Neural cell (in vitro differentiated cells): Measurements from ENCODE around the gene REXO1. TPM values are rescaled to one million over a fixed set of nuclear protein-coding genes. Genes with fewer than 3 reads are reported as not detected.
A peak's percentile ranks its signal among the peaks of the same experiment; 100 is the strongest.

Source experiments
- H2AFZ ChIP-seq: fragments of 200-600, 300-800 bp; sonication (generic), shearing (Covaris generic); 2 replicates; pipeline ENCODE4 v1.6.0; 2014; ENCODE audit warnings: low read depth, mild to moderate bottlenecking, antibody characterized with exemption, low read length, moderate library complexity
- H3F3A ChIP-seq: fragments of 200-600 bp; shearing (Covaris generic); 2 replicates; pipeline ENCODE4 v1.6.1; 2016; ENCODE audit warnings: mild to moderate bottlenecking, moderate library complexity, mixed read lengths, antibody characterized with exemption, low read length; ENCODE audit not compliant: insufficient read depth, poor library complexity, severe bottlenecking
- H3K27ac ChIP-seq: fragments of 200-600, 300-800 bp; sonication (generic), shearing (Covaris generic); 2 replicates; pipeline ENCODE4 v1.5.1; 2014; ENCODE audit warnings: mild to moderate bottlenecking, low read length, moderate library complexity
- H3K27me3 ChIP-seq: fragments of 300-800, 200-600 bp; sonication (generic), shearing (Covaris generic); 2 replicates; pipeline ENCODE4 v1.6.0; 2014; ENCODE audit warnings: mild to moderate bottlenecking, low read depth, low read length, moderate library complexity; ENCODE audit not compliant: insufficient read depth
- H3K36me3 ChIP-seq: fragments of 300-800, 200-600 bp; sonication (generic), shearing (Covaris generic); 2 replicates; pipeline ENCODE4 v1.5.1; 2014; ENCODE audit warnings: mild to moderate bottlenecking, antibody characterized with exemption, low read length, moderate library complexity; ENCODE audit not compliant: insufficient read depth
- H3K4me2 ChIP-seq: fragments of 300-800, 200-600 bp; sonication (generic), shearing (Covaris generic); 2 replicates; pipeline ENCODE4 v1.6.0; 2014; ENCODE audit warnings: mild to moderate bottlenecking, low read length
- H3K4me3 ChIP-seq: fragments of 300-800, 200-600 bp; sonication (generic), shearing (Covaris generic); 2 replicates; pipeline ENCODE4 v1.5.1; 2014; ENCODE audit warnings: mild to moderate bottlenecking, low read length, moderate library complexity
- H3K79me2 ChIP-seq: fragments of 200-600 bp; shearing (Covaris generic); replicated peaks from 2 replicates; pipeline ENCODE4 v1.6.0; 2014; ENCODE audit warnings: mild to moderate bottlenecking, low read length, moderate library complexity; ENCODE audit not compliant: insufficient read depth
- H3K9ac ChIP-seq: fragments of 300-800, 200-600 bp; sonication (generic), shearing (Covaris generic); 2 replicates; pipeline ENCODE4 v1.6.1; 2016; ENCODE audit warnings: mild to moderate bottlenecking, low read length, mixed read lengths
- H3K9me2 ChIP-seq: fragments of 200-600 bp; shearing (Covaris generic); 2 replicates; pipeline ENCODE4 v1.6.1; 2016; ENCODE audit warnings: mild to moderate bottlenecking, low read length, mixed read lengths; ENCODE audit not compliant: insufficient read depth
- H3K9me3 ChIP-seq: fragments of 200-600, 300-800 bp; sonication (generic), shearing (Covaris generic); 2 replicates; pipeline ENCODE4 v1.6.1; 2016; ENCODE audit warnings: mild to moderate bottlenecking, mixed run types, low read length, moderate library complexity, mixed read lengths
- H4K20me1 ChIP-seq: fragments of 200-600 bp; shearing (Covaris generic); 2 replicates; pipeline ENCODE4 v1.6.1; 2016; ENCODE audit warnings: mild to moderate bottlenecking, mixed run types; ENCODE audit not compliant: insufficient read depth
- EP300 ChIP-seq: fragments of 450-650 bp; conservative IDR thresholded peaks from 2 replicates; pipeline ENCODE4 v1.6.1; 2014; ENCODE audit warnings: antibody characterized with exemption, mild to moderate bottlenecking, moderate library complexity; ENCODE audit not compliant: poor library complexity, severe bottlenecking
- EZH2 ChIP-seq: fragments of 200-600, 300-800 bp; shearing (Covaris generic), sonication (generic); IDR thresholded peaks from 2 replicates; pipeline ENCODE4 v1.6.1; 2014; ENCODE audit warnings: antibody characterized with exemption, low read length, borderline replicate concordance, mild to moderate bottlenecking; ENCODE audit not compliant: insufficient read depth, poor library complexity, severe bottlenecking
- MXI1 ChIP-seq: fragments of 450-650 bp; conservative IDR thresholded peaks from 2 replicates; pipeline ENCODE4 v1.6.1; 2014; ENCODE audit warnings: antibody characterized with exemption, mild to moderate bottlenecking; ENCODE audit not compliant: poor library complexity, severe bottlenecking
- POLR2AphosphoS5 ChIP-seq: IDR thresholded peaks from 2 replicates; pipeline ENCODE4 v1.6.1; 2012
- RAD21 ChIP-seq: fragments of 450-650 bp; conservative IDR thresholded peaks from 2 replicates; pipeline ENCODE4 v1.6.1; 2014; ENCODE audit warnings: antibody characterized with exemption, mild to moderate bottlenecking, moderate library complexity
- REST ChIP-seq: IDR thresholded peaks from 2 replicates; pipeline ENCODE4 v1.6.1; 2012; ENCODE audit warnings: borderline replicate concordance
- SMC3 ChIP-seq: fragments of 450-650 bp; conservative IDR thresholded peaks from 2 replicates; pipeline ENCODE4 v1.6.1; 2014; ENCODE audit warnings: antibody characterized with exemption, mild to moderate bottlenecking, moderate library complexity; ENCODE audit not compliant: poor library complexity
- TAF1 ChIP-seq: IDR thresholded peaks from 2 replicates; pipeline ENCODE4 v1.6.1; 2012; ENCODE audit warnings: low read depth
- polyA plus RNA-seq: library from polyadenylated mRNA; depleted of rRNA; stranded (reverse); fragments of >200 nt; gene quantifications from 2 replicates; pipeline ENCODE4 v1.2.3, GENCODE V29; 2014
- TF ChIP-seq, protein P1 (sequence below): fragments of 450-650 bp; IDR thresholded peaks from 2 replicates; pipeline ENCODE4 v1.5.1; 2014; ENCODE audit warnings: antibody characterized with exemption, mild to moderate bottlenecking, moderate library complexity; ENCODE audit not compliant: poor library complexity, severe bottlenecking

REXO1 gene
- polyA plus RNA-seq, 1 donor from 2014 or later: 9.2 TPM

DNA sequence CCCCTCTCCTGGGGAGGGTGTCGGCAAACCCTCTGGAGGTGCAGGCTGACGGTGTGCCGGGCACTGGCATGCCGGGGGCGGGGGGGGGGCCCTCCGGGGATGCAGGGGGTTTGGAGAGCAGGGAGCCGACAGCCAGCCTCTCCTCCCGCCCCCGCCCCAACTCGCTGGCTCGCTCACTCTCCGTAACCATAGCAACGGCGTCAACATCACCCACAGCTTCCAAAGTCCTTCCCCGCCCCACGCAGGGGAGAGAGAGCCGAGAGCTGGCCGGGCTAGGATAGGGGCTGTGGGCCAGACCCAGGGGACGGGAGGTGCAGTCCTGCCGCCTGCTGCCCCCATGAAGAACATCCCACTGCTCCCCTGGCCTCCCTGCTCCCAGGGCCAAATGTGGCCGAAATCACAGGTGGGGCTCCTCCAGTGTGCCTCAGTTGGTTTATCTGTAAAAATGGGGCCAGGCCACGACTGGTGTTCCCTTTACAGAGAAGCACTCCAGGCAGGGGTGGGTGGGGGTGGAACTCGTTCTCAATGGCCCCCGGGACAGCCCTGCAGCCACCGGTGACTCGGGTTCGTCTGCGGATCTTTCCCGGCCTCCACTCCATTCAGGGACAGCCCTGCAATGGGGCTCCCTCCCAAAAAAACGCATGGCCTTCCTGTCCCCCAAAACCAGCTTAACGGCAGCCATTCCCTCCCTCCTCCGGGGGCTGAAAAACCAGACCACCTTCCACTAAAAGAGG, 11.9 kb upstream of the REXO1 start:
- no peaks in the 10 kb centered on the region for H3K79me2 ChIP-seq
- peaks cover 26% of the 10 kb centered on the region for H3K27me3 ChIP-seq
- H4K20me1 ChIP-seq: no peaks in the 10 kb centered on the region

GRCh38 chr19:1859331-1859781, 11.1 kb upstream of the REXO1 start:
- Histone ChIP-seq H4K20me1 (no peaks in the 10 kb centered on the region), H3K4me3 (peak overlapping the region; percentile 66), H3K27ac (no peak overlapping the region)

More for the DNA sequence above, 11.9 kb upstream of the REXO1 start:
- H3K9me2 ChIP-seq: no peaks in the 10 kb centered on the region
- peak overlapping the region; percentile 48 for H3K4me2 ChIP-seq
- H3K9me3 ChIP-seq: no peaks in the 10 kb centered on the region
- H3K9ac ChIP-seq: peak overlapping the region; percentile 55
- H3K4me3 ChIP-seq: peak overlapping the region; percentile 66
- no peaks in the 10 kb centered on the region for H3F3A ChIP-seq
- H3K27ac ChIP-seq: no peak overlapping the region
- H3K36me3 ChIP-seq: no peaks in the 10 kb centered on the region
- TF ChIP-seq, protein P1, sequence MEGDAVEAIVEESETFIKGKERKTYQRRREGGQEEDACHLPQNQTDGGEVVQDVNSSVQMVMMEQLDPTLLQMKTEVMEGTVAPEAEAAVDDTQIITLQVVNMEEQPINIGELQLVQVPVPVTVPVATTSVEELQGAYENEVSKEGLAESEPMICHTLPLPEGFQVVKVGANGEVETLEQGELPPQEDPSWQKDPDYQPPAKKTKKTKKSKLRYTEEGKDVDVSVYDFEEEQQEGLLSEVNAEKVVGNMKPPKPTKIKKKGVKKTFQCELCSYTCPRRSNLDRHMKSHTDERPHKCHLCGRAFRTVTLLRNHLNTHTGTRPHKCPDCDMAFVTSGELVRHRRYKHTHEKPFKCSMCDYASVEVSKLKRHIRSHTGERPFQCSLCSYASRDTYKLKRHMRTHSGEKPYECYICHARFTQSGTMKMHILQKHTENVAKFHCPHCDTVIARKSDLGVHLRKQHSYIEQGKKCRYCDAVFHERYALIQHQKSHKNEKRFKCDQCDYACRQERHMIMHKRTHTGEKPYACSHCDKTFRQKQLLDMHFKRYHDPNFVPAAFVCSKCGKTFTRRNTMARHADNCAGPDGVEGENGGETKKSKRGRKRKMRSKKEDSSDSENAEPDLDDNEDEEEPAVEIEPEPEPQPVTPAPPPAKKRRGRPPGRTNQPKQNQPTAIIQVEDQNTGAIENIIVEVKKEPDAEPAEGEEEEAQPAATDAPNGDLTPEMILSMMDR: no peak
- no peak for TF ChIP-seq TAF1
- TF ChIP-seq POLR2AphosphoS5: no peak
- TF ChIP-seq RAD21: no peak
- TF ChIP-seq MXI1: no peak
- TF ChIP-seq REST: no peak
- no peak for TF ChIP-seq EP300
- TF ChIP-seq SMC3: no peak
- no peak for TF ChIP-seq EZH2
- H2AFZ ChIP-seq: no peak overlapping the region

More at GRCh38 chr19:1859331-1859781, 11.1 kb upstream of the REXO1 start:
- Histone ChIP-seq H3K9me3 (no peaks in the 10 kb centered on the region), H3K27me3 (peaks cover 26% of the 10 kb centered on the region), H3K36me3 (no peaks in the 10 kb centered on the region), H3K79me2 (no peaks in the 10 kb centered on the region), H3K9ac (peak overlapping the region; percentile 55), H2AFZ (no peak overlapping the region), H3F3A (no peaks in the 10 kb centered on the region), H3K4me2 (peak overlapping the region; percentile 48), H3K9me2 (no peaks in the 10 kb centered on the region)
- TF ChIP-seq, protein P1: no peak
